Fibroblast of pulmonary artery (primary cell): ENCODE results near the gene ARL8A.
"Not testable (repeated sequence)": the region's sequence is repeated elsewhere in the genome, so short reads cannot be mapped to it uniquely, and the experiment has no call there.

Experiments
- DNase-seq: peaks from one replicate; pipeline ENCODE4 v3.0.0-alpha.2; 2010; ENCODE audit warnings: low read depth
- H3K4me3 ChIP-seq: replicated peaks from 2 replicates; pipeline ENCODE4 v1.5.1; 2011; ENCODE audit warnings: low read depth, mild to moderate bottlenecking, control low read depth, low read length, moderate library complexity
- CTCF ChIP-seq: IDR thresholded peaks from 2 replicates; pipeline ENCODE4 v1.5.1; 2011; ENCODE audit warnings: mild to moderate bottlenecking, control low read depth, low read length, inconsistent platforms; ENCODE audit errors: missing control alignments

The ARL8A gene

GRCh38 chr1:202148391-202148790 lies 3.9 kb upstream of the ARL8A start:
- no peak for DNase-seq
- H3K4me3 ChIP-seq = no peak overlapping the region
- TF ChIP-seq CTCF = no peak

- TF ChIP-seq CTCF = no peak
- DNase-seq = no peak
- H3K4me3 ChIP-seq = no peak overlapping the region
Observed at GRCh38 chr1:202146993-202147392, 2.5 kb upstream of the ARL8A start.

- TF ChIP-seq CTCF = no peak
- no peak for DNase-seq
- H3K4me3 ChIP-seq = no peak overlapping the region
Observed at GRCh38 chr1:202146279-202146678, 1.7 kb upstream of the ARL8A start.

- not testable (repeated sequence) for DNase-seq, H3K4me3 ChIP-seq
Observed at GRCh38 chr1:202145744-202146140, 1.2 kb upstream of the ARL8A start.

- TF ChIP-seq CTCF = no peak
- no peak for DNase-seq
Observed at GRCh38 chr1:202145068-202145743, 669 bp upstream of the ARL8A start.

GRCh38 chr1:202143768-202144401 lies 652 bp downstream of the ARL8A start:
- TF ChIP-seq CTCF = no peak
- H3K4me3 ChIP-seq = peak overlapping the region; percentile 80
- no peak for DNase-seq

More at GRCh38 chr1:202145068-202145743, 669 bp upstream of the ARL8A start:
- H3K4me3 ChIP-seq = peak overlapping the region; percentile 80

GRCh38 chr1:202143011-202143767 lies 1.3 kb downstream of the ARL8A start:
- peak overlapping the region; percentile 80 for H3K4me3 ChIP-seq
- TF ChIP-seq CTCF = no peak
- DNase-seq = no peak

GRCh38 chr1:202141468-202141867 lies 3.1 kb downstream of the ARL8A start:
- DNase-seq = not testable (repeated sequence)

More at GRCh38 chr1:202141468-202141867, 3.1 kb downstream of the ARL8A start:
- not testable (repeated sequence) for H3K4me3 ChIP-seq
